Muscle layer of colon (tissue), 2 donors: ENCODE measurements around the gene PIK3R6.
"Not testable (repeated sequence)": the region's sequence is repeated elsewhere in the genome, so short reads cannot be mapped to it uniquely, and the experiment has no call there.

Experiments used
- H3K27ac ChIP-seq: one replicate; pipeline ENCODE4 v1.7.0; 2013; ENCODE audit warnings: low read depth, mild to moderate bottlenecking, low read length, moderate library complexity
- H3K27me3 ChIP-seq, 2 donors: one replicate each; pipeline ENCODE4 v1.7.0; 2013; ENCODE audit warnings: low read length in 2 of 2, mild to moderate bottlenecking in 2 of 2; ENCODE audit not compliant: insufficient read depth in 2 of 2, control insufficient read depth in 1 of 2
- H3K36me3 ChIP-seq: one replicate; pipeline ENCODE4 v1.7.0; 2013; ENCODE audit warnings: mild to moderate bottlenecking, low read length; ENCODE audit not compliant: insufficient read depth
- H3K4me1 ChIP-seq: one replicate; pipeline ENCODE4 v1.7.0; 2013; ENCODE audit warnings: mild to moderate bottlenecking, low read length; ENCODE audit not compliant: insufficient read depth
- H3K4me3 ChIP-seq, 2 donors: one replicate each; pipeline ENCODE4 v1.7.0; 2013; ENCODE audit warnings: low read length in 2 of 2, low read depth in 1 of 2, mild to moderate bottlenecking in 1 of 2, moderate library complexity in 1 of 2
- H3K9ac ChIP-seq: one replicate; pipeline ENCODE4 v1.7.0; 2013; ENCODE audit warnings: low read length
- H3K9me3 ChIP-seq: one replicate; pipeline ENCODE4 v1.7.0; 2013; ENCODE audit warnings: mild to moderate bottlenecking, low read length
- donor health status: abdominal sarcoma.
- donor health status: Adenocarcinoma of cecum.

Gene PIK3R6

DNA sequence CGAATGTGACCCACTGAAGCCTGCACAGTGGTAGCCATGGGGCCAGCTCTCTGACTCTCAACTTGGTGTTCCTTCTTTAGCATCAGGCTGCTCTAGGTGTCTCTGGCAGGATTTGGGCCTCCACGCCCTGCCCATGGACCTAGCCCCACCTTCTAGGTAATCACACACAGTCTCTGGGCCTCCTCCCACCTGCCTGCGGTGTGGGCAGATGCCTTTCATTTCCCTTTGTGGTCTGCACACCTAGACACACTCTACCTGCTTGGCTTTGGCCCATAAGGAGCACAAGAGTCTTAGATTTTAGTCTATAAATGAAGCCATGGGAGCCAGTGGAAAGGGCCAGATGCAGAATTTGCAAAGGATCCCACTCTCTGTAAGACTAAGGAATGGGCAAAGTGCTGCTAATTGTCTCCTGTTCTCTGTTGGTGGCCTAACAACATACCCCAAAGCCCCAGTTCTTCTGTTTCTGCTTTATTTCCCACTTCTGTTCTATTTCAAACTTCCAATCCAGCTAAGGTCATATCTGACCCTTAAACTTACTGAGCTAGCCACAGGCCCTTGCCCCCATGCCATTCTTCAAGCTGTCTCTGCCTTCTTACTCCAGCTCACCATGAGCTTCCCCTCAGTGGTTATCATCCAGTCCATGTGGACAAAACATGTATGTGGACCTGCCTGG is 61.1 kb downstream of the PIK3R6 start:
- H3K27me3 ChIP-seq, result no peaks in the 10 kb centered on the region
- no peak overlapping the region for H3K27ac ChIP-seq
- no peaks in the 10 kb centered on the region for H3K36me3 ChIP-seq
- H3K4me1 ChIP-seq, result no peaks in the 10 kb centered on the region
- no peaks in the 10 kb centered on the region for H3K9me3 ChIP-seq
- H3K9ac ChIP-seq, result no peak overlapping the region
- H3K4me3 ChIP-seq, result no peak overlapping the region

DNA sequence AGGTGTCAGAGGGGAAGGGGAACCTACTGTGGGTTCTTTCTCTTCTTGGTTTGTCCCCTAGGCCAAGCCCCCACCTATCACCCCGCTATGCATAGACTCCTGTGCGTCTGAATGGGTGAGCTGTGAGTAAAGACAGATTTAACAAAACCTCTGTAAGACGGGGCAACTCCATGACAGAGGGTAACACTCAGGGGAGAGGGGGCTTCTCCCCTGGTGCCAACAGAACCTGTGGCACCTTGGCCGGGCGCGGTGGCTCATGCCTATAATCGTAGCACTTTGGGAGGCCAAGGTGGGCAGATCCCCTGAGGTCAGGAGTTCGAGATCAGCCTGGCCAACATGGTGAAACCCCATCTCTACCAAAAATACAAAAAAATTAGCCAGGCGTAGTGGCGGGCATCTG is 62.1 kb downstream of the PIK3R6 start:
- not testable (repeated sequence) for H3K4me1 ChIP-seq, H3K36me3 ChIP-seq, H3K9me3 ChIP-seq, H3K27me3 ChIP-seq, H3K4me3 ChIP-seq, H3K27ac ChIP-seq, H3K9ac ChIP-seq

DNA sequence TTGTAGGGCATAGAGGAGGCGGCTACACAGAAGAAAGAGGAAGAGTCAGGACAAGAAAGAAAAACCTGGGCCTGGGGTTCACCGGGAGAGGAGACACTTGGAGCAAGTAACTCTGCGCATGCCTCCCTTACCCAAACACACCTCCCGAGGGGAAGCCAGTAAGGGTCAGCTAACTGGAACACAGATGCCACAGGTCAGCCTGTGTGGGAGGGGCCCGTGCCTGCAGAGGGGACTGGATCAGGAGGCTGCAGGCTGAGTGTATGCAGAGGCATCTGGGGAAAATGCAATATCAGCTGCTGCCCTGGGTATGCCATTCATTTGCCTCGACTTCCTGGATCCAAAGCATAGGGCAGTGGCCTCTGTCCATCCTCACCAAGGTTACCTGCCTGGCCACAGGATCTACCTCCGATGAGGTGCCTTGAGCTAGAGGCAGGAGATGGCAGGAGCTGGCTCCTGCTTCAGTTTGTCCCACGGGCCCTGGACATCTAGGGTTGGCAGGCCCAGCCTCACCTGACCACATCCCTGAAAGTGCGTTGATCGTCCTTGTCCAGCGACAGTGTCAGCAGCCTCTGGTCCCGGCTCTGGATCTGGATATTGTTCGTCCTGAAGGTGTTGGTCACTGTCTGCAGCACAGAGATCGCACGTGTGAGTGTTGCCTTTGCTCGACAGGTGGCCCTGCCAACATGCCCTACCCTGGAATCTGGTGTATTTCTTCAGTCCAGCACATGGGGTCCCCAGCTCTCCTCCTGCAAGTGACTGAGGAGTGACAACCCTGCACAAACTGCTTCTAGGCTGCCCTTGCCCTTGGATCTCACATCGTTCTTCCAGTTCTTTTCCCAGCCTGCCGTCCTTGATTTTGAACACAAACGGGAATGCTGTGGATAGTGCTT is 63.7 kb downstream of the PIK3R6 start:
- H3K4me3 ChIP-seq, result no peak overlapping the region
- H3K36me3 ChIP-seq, result no peaks in the 10 kb centered on the region
- no peaks in the 10 kb centered on the region for H3K9me3 ChIP-seq
- H3K9ac ChIP-seq, result no peak overlapping the region
- H3K27me3 ChIP-seq, result peaks cover 0 to 9% of the 10 kb centered on the region in 2 donors
- no peak overlapping the region for H3K27ac ChIP-seq
- H3K4me1 ChIP-seq, result no peaks in the 10 kb centered on the region

DNA sequence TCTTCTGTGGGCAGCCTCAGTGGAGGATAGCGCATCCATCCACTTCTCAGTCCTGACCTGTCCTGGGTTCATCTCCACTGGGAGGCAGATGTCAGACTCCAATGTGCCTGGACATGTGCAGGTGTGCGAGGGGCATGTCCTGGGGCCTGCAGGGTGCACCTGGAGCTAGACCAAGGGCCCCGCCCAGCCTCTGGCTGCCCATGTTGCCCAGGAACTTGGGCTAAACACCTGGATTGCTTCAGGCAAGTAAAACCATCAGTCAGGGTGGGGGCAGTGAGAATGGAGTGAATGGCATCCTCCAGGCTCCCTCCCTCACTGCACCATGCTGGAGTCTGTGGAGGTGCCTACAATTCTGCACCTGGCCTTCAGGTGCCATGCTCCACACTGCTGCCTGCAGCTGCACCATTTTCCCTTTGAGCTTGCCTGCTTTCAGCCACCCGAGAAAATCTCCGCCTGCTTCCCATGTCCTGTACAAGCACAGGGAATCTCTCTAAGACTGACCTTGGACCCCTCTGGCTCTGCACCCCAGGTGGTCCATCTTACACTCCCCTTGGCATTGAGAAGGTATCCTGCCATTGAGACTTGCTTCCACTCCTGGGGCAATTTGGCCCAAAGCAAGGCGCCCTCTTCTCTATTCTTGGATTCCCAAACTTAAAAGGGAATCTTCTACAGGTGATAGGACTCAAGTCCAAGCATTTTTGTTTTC is 66.2 kb downstream of the PIK3R6 start:
- Histone ChIP-seq H3K36me3 (no peaks in the 10 kb centered on the region), H3K4me1 (no peaks in the 10 kb centered on the region), H3K4me3 (no peak overlapping the region), H3K9ac (no peak overlapping the region), H3K27me3 (peaks cover 0 to 18% of the 10 kb centered on the region in 2 donors), H3K27ac (no peak overlapping the region), H3K9me3 (no peaks in the 10 kb centered on the region)

DNA sequence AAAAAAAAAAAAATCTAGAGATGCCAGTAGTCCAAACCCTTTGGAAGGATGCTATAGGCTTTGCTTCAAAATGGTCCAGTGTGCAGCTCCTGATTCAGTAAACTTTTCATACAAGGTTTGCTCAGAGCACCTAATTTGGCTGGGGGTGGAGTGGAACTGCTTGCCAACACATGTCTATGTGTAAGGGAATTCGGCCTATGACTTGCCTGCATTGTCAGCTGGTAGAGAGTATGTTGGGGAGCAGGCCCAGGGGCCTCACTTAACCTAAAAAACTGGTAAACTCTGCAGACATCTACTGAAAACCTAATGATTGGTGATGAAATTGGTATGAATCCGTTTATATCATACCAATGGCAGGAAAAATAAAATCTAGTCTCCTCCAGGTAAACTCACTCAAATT is 66.8 kb downstream of the PIK3R6 start:
- H3K4me3 ChIP-seq, result no peak overlapping the region
- H3K27ac ChIP-seq, result no peak overlapping the region
- no peaks in the 10 kb centered on the region for H3K9me3 ChIP-seq
- H3K36me3 ChIP-seq, result no peaks in the 10 kb centered on the region
- H3K4me1 ChIP-seq, result no peaks in the 10 kb centered on the region
- no peak overlapping the region for H3K9ac ChIP-seq
- H3K27me3 ChIP-seq, result peaks cover 0 to 18% of the 10 kb centered on the region in 2 donors

DNA sequence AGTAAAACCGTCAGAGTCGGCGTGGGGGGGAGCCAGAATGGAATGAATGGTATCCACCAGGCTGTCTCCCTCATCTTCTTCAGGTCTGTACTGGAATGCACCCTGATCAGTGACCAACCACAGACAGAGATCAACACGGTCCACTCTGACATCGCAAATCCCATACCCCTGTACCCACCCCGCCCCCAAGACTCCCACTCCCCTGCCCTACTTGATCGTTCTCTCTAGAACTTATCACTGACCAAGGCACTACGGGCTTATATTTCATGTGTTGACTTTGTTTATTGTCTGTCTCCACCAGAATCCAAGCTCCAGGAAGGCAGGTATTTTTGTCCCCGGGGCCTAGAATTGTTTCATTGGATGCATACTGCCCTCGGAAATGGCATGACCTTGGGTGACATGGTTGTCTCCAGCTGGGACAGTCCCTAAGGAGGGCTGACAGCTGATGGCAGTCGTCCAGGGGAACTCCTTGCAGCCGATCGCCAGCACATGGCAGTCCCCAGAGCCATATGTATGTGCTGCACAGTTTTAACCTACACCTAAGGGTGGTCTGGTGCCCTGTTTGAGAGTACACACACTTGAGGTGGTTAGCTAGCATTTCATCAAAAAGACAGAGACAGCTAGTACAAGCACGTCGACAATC is 67.8 kb downstream of the PIK3R6 start:
- H3K27me3 ChIP-seq, result peaks cover 0 to 18% of the 10 kb centered on the region in 2 donors
- H3K27ac ChIP-seq, result no peak overlapping the region
- no peaks in the 10 kb centered on the region for H3K36me3 ChIP-seq
- no peak overlapping the region for H3K4me3 ChIP-seq
- H3K9me3 ChIP-seq, result no peaks in the 10 kb centered on the region
- no peaks in the 10 kb centered on the region for H3K4me1 ChIP-seq
- H3K9ac ChIP-seq, result no peak overlapping the region

DNA sequence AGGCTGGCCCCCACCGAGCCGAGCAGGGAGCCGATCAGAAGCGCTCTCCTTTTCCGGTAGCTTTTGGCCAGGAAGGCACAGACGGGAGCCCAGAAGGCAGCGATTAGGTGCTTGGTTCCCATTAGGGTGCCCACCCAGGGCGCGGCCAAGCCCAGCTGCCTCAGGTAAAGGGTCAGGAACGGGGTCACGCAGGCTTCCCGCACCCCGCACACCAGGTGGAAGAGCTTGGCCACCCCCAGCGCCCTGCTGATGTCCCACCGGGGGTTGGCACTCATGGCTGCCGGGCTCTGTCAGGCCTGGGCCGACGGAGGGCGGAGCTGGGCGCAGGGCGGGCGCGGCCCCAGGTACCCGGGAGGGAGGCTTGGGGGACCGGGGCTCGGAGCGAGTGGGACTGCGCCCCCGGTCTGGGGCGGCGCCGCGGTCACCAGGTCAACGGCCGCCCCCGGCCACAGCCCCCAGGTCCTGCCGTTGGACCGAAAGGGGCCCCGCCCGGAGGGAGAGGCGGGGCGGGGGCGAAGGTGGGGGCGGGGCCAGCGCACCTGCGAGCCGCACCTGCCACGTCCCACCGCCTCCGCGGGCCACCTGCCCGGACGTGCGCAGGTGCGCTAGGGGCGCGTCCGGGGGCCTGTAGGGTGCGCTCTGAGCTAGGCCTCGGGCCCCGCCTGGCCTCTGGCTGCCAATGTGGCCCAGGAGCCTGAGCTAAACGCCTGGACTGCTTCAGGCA is 68.5 kb downstream of the PIK3R6 start, which contains the start of gene MFSD6L:
Gene MFSD6L, minus strand, starts transcription at position 520 of the 724 bp plus-strand sequence. Its CDS starts 245 bp downstream, at position 275.
- H3K9ac ChIP-seq, result no peak within 1 kb of the TSS

DNA sequence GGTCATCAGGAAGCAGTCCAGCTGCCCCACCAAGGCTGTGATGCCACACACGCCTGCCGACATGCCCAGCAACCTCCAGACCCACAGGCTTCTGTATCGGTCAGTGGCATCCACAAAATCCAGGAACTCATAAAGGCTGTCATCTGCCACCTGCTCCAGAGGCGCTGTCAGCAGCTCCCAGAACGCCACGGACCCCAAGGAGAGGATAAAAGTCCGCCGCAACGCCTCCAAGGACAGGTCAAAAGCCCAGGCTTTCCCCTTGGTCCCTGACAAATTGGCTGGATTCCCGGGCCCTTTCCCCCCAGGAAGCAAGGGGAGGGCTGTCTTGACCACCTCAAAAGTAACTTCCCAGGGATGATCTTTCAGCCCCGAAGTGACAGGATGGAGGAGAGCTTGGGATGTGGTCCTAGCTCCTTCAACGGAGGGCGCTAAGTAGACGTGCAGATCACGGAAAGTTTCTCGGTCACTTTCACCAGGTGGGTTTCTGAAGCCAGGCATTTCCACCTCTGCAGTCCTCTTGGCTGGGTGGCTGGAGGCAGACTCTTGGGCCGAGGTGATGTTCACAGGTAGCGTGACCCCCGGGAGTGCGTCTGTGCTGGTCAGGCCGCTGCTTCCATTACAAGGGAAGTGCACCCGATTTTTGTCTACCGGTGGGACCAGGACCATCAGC is 69.2 kb downstream of the PIK3R6 start:
- H3K9me3 ChIP-seq, result no peaks in the 10 kb centered on the region
- no peak overlapping the region for H3K4me3 ChIP-seq

More for the DNA sequence above, 68.5 kb downstream of the PIK3R6 start, which contains the start of gene MFSD6L:
- no peaks in the 10 kb centered on the region for H3K9me3 ChIP-seq
- H3K27ac ChIP-seq, result no peak within 1 kb of the TSS
- H3K36me3 ChIP-seq, result no peaks in the 10 kb centered on the region
- H3K4me3 ChIP-seq, result no peak within 1 kb of the TSS
- H3K27me3 ChIP-seq, result peaks cover 0 to 18% of the 10 kb centered on the region in 2 donors
- H3K4me1 ChIP-seq, result no peaks in the 10 kb centered on the region

DNA sequence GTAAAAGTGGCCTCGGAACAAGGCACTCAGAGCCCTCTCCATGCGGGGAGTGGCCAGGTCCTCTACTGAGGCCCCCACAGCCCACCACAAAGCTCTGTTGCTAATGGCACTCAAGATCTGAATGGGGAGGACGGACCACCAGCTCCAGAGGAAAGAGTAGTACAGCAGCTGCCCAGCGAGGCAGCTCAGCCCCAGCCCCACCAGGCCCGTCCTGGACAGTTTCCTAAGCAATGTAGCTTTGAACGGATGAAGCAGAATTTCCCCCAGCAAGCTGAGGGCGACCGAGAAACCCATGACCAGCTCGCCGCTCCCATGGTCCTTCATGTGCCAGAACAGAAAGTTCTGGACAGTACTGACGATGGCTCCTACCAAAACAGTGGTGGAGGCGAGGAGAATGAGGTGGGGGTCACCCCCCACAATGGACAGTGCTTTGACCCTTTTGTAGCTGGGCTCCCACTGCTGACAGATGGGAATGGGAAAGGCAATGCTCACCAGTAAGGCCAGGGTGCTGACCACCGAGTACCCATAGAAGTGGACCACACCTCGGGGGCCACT is 69.8 kb downstream of the PIK3R6 start:
- H3K27ac ChIP-seq, result no peak overlapping the region
- H3K9ac ChIP-seq, result no peak overlapping the region
- H3K27me3 ChIP-seq, result peaks cover 0 to 18% of the 10 kb centered on the region in 2 donors
- no peaks in the 10 kb centered on the region for H3K4me1 ChIP-seq
- no peaks in the 10 kb centered on the region for H3K36me3 ChIP-seq
- no peaks in the 10 kb centered on the region for H3K9me3 ChIP-seq
- no peak overlapping the region for H3K4me3 ChIP-seq

More for the DNA sequence above, 69.2 kb downstream of the PIK3R6 start:
- peaks cover 0 to 18% of the 10 kb centered on the region in 2 donors for H3K27me3 ChIP-seq
- H3K27ac ChIP-seq, result no peak overlapping the region
- no peaks in the 10 kb centered on the region for H3K4me1 ChIP-seq
- H3K9ac ChIP-seq, result no peak overlapping the region
- H3K36me3 ChIP-seq, result no peaks in the 10 kb centered on the region

DNA sequence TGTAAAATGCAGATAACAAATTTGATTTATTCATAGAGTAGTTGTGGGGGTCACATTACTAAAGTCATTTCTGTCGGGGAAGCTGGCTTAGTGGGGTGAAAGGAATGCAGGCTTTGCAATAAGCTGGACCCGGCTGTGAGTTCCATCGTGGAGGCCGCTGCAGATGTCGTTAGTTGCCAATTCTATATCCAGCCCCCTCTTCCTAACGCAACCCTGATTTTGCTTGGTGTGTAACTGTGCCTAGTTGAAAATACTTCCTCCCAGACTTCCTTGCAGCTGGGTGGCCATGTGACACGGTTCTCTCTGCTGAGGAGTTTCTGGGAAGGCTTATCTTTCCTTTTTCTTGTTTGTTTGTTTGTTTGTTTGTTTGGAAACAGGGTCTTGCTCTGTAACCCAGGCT is 72.8 kb downstream of the PIK3R6 start:
- Histone ChIP-seq H3K27ac (no peak overlapping the region), H3K4me3 (no peak overlapping the region), H3K27me3 (peaks cover 0 to 17% of the 10 kb centered on the region in 2 donors), H3K9me3 (peaks cover 8% of the 10 kb centered on the region), H3K4me1 (no peaks in the 10 kb centered on the region), H3K36me3 (no peaks in the 10 kb centered on the region), H3K9ac (no peak overlapping the region)
